ENCODE measurements around the gene NEXN.
A peak's percentile ranks its signal among the peaks of the same experiment; 100 is the strongest.
"Not testable (repeated sequence)": the region's sequence is repeated elsewhere in the genome, so short reads cannot be mapped to it uniquely, and the experiment has no call there.

Gene NEXN

DNA sequence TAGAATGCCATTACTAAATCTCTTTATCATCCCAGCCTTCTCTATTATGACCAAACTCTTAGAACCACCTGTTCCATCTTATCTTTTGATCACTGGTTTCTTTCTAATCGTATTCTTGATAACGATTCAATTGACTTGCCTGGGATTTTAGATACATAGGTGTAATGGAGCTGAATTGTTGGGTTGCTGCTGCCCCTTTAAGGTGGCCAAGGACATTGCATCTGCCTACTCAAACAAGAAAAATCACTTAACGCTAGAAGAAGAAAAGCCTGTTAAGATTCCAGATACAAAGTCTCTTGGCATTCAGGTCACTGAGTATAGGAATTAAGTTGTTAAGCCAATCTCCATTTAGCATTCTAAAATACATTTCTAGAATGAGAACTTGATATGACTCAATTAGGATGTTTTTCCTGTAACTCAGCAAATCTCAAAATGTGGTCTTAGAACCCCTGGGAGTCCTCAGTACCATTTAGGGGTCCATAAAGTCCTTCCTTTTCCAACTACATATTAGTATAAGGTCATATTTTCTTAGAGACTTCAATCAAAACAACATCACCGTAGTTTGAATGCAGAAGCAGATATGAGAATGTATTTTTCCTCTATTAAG is 12.4 kb downstream of the NEXN start:
- peak; percentile 62 for DNase-seq (ENCODE audit: low read depth)
- no peak overlapping the region for H3K4me3 ChIP-seq (ENCODE audit: low read depth, low read length)
- TF ChIP-seq, protein P1, sequence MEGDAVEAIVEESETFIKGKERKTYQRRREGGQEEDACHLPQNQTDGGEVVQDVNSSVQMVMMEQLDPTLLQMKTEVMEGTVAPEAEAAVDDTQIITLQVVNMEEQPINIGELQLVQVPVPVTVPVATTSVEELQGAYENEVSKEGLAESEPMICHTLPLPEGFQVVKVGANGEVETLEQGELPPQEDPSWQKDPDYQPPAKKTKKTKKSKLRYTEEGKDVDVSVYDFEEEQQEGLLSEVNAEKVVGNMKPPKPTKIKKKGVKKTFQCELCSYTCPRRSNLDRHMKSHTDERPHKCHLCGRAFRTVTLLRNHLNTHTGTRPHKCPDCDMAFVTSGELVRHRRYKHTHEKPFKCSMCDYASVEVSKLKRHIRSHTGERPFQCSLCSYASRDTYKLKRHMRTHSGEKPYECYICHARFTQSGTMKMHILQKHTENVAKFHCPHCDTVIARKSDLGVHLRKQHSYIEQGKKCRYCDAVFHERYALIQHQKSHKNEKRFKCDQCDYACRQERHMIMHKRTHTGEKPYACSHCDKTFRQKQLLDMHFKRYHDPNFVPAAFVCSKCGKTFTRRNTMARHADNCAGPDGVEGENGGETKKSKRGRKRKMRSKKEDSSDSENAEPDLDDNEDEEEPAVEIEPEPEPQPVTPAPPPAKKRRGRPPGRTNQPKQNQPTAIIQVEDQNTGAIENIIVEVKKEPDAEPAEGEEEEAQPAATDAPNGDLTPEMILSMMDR (IDR thresholded peaks at IDR 0.05; ENCODE audit: control insufficient read depth, extremely low read depth, insufficient read depth) = peak; percentile 82

DNA sequence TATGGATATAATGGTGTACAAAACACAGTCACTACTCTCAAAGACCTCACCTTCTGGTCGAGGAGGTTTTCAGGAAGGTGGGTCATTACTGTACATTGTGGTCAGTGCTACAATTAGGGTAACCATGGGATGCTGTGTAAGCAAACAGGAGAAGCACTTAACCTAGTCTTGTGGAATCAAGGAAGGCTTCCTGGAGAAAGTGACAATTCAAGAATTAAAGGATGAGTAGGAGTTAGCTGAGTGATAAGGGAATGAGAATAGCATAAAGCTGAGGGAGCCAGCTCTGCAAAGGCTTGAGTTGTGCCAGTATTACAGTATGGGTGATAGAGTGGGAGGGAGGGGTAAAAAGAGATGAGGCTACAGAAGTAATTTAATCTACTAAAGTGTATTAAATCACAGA is 17.2 kb downstream of the NEXN start:
- no peak for DNase-seq (ENCODE audit: low read depth)
- H3K4me3 ChIP-seq (ENCODE audit: low read depth, low read length) = no peak overlapping the region
- TF ChIP-seq, protein P1 (IDR thresholded peaks at IDR 0.05; ENCODE audit: control insufficient read depth, extremely low read depth, insufficient read depth) = no peak

DNA sequence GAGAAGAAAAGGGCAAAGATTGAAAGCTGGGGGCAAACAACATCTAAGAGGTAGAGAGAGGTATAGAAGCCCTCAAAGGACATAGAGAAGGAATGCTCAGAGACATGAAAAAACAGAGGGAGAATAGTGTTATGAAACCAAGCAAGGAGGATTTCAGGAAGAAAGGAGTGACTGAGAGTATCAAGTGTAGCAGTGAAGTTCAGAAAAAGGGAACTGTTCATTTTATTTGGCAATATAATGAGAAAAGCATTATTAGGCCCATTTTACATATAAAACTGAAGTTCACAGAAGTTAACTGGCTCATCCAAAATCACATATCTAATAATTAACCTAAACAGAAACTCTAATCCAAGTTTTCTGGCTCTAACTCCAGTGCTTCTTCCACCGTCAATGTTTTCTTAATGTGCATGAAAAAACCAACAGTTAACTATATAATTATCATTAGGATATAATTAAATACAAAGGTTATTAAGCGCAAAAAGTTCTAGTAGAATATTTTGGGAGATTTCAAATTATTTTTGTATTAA is 17.7 kb downstream of the NEXN start:
- no peak for DNase-seq (ENCODE audit: low read depth)
- no peak overlapping the region for H3K4me3 ChIP-seq (ENCODE audit: low read depth, low read length)
- TF ChIP-seq, protein P1 (IDR thresholded peaks at IDR 0.05; ENCODE audit: control insufficient read depth, extremely low read depth, insufficient read depth) = no peak

DNA sequence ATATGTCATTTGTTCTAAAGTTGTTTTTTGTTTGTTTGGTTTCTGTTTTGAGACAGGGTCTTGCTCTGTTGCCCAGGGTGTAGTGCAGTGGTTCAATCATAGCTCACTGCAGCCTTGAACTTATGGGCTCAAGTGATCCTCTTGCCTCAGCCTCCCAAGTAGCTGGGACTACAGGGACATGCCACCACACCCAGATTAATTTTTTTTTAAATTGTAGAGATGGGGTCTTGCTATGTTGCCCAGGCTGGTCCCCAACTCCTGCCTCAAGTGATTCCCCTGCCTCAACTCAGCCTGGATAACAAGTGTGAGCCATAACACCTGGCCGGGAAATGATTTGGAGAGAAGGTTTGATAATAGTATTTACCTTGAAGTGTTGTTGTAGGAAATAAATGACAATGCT is 18.2 kb downstream of the NEXN start:
- no peak for DNase-seq (ENCODE audit: low read depth)
- H3K4me3 ChIP-seq (ENCODE audit: low read depth, low read length) = no peak overlapping the region
- TF ChIP-seq, protein P1 (IDR thresholded peaks at IDR 0.05; ENCODE audit: control insufficient read depth, extremely low read depth, insufficient read depth) = no peak

DNA sequence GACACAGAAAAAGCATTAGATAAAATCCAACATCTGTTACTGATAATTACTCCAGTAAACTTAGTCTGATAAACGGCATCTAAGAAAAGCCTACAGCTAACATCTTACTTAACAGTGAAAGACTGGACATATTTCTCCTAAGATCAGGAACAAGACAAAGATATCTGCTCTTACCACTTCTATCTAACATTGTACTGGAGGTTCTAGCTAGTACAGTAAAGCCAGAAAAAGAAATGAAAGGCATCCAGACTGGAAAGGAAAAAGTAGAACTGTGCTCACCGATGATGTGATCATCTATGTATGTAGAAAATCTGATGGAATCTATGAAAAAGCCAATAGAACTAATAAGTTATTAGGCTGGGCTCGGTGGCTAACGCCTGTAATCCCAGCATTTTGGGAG is 21.7 kb downstream of the NEXN start:
- no peak for DNase-seq (ENCODE audit: low read depth)

DNA sequence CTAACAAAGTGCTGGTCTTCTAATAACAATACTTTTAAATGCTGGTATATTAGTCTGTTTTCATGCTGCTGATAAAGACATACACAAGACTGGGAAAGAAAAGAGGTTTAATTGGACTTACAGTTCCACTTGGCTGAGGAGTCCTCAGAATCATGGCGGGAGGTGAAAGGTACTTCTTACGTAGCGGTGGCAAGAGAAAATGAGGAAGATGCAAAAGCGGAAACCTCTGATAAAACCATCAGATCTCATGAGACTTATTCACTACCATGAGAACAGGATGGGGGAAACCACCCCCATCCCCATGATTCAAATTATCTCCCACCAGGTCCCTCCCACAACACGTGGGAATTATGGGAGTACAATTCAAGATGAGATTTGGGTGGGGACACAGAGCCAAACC is 30.5 kb downstream of the NEXN start:
- not testable (repeated sequence) for DNase-seq (ENCODE audit: low read depth); H3K4me3 ChIP-seq (ENCODE audit: low read depth, low read length)

More for the DNA sequence above, 21.7 kb downstream of the NEXN start:
- TF ChIP-seq, protein P1 (IDR thresholded peaks at IDR 0.05; ENCODE audit: control insufficient read depth, extremely low read depth, insufficient read depth) = no peak
- no peak overlapping the region for H3K4me3 ChIP-seq (ENCODE audit: low read depth, low read length)

DNA sequence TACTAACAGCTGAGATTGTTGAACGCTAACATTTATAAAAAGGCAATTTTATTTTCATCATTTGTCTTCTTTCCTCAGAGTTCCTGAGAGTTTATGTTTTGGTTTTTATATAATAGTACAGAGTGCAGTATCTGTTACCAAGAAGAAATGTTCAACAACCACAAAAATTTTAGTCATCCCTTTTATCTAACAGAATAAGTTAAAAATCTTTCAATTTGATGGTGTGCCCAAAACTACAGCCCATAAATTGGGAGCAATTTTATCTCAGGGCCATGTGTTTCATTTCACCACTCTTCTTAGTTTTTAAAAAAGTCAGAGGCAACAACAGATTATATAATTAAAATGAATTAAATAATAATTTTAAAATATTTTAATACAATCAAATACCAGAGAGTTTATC is 37.1 kb downstream of the NEXN start:
- DNase-seq (ENCODE audit: low read depth) = no peak
- TF ChIP-seq, protein P1 (IDR thresholded peaks at IDR 0.05; ENCODE audit: control insufficient read depth, extremely low read depth, insufficient read depth) = no peak
- no peak overlapping the region for H3K4me3 ChIP-seq (ENCODE audit: low read depth, low read length)

All from LNCaP clone FGC (cell line).